ENCODE measurements around the gene GPM6B.

Gene GPM6B

DNA sequence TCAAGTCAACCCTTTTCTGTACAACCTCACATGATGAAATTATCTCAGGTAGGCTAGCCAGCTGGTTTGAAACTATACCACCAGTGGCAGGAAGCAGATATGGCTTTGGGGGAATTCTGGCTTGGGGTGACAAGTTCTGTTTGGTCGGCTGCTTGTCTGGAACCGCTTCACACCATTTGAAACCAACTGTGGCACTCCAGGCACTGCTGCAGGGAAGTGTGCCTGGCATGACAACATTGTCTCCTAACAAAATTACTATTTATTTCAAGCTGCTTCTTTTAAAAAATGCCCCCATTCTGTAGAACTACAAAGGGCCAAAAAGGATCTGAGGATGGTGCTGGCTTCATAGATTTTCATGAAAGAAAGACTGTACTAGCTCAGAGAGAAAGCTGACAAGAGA lies 37.1 kb upstream of the GPM6B start:
- TF ChIP-seq, protein P1, sequence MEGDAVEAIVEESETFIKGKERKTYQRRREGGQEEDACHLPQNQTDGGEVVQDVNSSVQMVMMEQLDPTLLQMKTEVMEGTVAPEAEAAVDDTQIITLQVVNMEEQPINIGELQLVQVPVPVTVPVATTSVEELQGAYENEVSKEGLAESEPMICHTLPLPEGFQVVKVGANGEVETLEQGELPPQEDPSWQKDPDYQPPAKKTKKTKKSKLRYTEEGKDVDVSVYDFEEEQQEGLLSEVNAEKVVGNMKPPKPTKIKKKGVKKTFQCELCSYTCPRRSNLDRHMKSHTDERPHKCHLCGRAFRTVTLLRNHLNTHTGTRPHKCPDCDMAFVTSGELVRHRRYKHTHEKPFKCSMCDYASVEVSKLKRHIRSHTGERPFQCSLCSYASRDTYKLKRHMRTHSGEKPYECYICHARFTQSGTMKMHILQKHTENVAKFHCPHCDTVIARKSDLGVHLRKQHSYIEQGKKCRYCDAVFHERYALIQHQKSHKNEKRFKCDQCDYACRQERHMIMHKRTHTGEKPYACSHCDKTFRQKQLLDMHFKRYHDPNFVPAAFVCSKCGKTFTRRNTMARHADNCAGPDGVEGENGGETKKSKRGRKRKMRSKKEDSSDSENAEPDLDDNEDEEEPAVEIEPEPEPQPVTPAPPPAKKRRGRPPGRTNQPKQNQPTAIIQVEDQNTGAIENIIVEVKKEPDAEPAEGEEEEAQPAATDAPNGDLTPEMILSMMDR (IDR thresholded peaks at IDR 0.05; ENCODE audit: low read depth, low read length, missing control alignments), result no peak
- DNase-seq (ENCODE audit: extremely low read depth, low read depth), result no peak

DNA sequence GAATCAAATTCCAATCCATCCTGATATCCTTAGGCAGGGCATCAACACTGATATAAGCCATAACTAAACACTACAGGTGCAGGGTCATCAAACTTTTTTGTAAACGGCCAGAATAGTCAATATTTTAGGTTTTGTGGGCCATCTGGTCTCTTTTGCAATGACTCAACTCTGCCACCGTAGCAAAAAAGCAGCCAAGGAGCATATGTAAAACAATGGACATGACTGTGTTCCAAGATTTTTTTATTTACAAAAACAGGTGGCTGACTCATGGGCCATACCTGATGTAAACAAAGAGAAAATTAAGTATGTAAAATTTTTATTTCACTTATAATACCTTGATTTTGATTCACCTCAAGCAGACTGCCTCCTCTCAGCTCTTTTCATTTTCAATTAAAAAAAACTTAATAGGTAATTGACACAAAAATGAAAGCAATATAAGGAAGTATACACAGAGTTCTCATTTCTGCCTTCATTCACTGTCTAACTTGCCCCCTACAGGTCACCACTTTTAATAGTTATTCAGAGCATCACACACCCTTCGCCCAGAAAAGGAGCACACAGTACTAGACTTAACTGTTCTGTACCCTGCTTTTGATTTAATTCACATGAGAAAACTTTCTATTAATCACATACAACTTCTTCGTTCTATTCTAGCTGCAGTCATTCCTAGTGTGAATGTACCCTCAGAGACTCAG lies 35.3 kb upstream of the GPM6B start:
- TF ChIP-seq, protein P1 (IDR thresholded peaks at IDR 0.05; ENCODE audit: low read depth, low read length, missing control alignments), result no peak
- H3K4me3 ChIP-seq (replicated peaks; ENCODE audit: low read depth, low read length), result no peak overlapping the region
- DNase-seq (ENCODE audit: extremely low read depth, low read depth), result no peak

More for the DNA sequence above, 37.1 kb upstream of the GPM6B start:
- H3K4me3 ChIP-seq (replicated peaks; ENCODE audit: low read depth, low read length), result no peak overlapping the region

DNA sequence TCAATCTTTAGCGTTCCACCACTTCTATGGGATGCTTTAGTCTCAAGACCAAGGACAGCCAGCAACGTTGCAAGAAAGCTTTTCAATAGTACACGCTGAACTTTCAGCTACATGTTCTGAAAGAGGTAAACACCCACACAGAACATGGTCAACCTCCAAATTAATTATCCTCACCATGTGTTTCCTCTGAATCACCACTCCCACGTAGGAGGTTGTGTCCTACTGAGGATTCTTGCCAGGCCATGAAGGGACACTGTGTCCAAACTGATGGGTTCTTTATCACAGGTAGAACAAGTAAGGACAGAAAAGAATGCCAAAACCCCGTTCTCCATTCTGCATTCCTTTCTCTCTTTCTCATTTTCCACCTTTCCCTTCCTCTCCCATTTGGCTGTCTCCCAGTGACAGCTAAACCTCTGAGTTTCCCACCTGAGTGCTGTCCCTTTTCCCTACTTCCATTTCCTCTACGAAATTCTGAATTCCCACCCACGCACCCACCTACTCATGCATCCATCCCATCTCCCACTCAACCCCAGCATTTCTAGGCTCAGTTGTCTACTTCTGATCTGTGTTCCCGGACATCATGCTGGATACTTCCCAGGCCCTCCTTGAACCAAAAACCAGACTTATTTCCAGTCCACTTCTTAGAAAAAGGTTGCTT lies 29.0 kb upstream of the GPM6B start:
- no peak for DNase-seq (ENCODE audit: extremely low read depth, low read depth)
- TF ChIP-seq, protein P1 (IDR thresholded peaks at IDR 0.05; ENCODE audit: low read depth, low read length, missing control alignments), result no peak

DNA sequence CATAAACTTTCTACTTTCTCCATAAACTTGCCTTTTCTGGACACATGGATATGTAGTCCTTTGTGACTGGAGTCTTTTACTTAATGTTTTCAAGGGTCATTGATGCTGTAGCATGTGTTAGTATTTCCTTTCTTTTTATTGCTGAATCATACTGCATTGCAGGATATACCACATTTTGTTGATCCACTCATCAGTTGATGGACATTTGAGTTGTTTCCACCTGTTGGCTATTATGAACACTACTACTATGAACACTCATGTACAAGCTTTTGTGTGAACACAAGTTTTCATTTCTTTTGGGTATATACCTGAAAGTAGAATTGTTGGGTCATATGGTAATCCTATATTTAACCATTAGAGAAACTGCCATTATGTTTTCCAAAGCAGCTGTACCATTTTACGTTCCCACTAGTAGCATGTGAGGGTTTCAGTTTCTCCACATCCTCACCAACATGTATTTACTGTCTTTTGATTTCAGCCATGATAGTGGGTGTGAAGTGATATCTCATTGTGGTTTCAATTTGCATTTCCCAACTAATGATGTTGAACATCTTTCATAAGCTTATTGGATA lies 26.3 kb upstream of the GPM6B start:
- no peak overlapping the region for H3K4me3 ChIP-seq (replicated peaks; ENCODE audit: low read depth, low read length)
- TF ChIP-seq, protein P1 (IDR thresholded peaks at IDR 0.05; ENCODE audit: low read depth, low read length, missing control alignments), result no peak
- no peak for DNase-seq (ENCODE audit: extremely low read depth, low read depth)

More for the DNA sequence above, 29.0 kb upstream of the GPM6B start:
- H3K4me3 ChIP-seq (replicated peaks; ENCODE audit: low read depth, low read length), result no peak overlapping the region

DNA sequence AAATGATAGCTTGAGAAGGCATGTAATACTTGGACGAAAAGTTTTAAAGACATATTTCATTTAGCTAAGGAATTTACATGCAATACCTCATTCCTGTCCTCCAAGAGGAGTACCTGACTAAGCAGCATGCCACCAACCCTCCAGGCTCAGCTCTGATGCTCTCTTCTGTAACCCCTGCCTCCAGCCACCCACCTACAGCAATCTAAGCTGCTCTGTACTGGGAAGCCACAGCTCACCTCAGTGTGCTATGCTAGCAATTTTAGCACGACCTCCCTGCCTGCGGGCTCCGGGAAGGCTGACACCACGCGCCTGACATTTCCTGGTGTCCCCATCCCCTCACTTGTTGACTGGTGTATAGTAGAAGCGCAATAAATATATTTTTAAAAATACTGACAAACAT lies 23.2 kb upstream of the GPM6B start:
- TF ChIP-seq, protein P1 (IDR thresholded peaks at IDR 0.05; ENCODE audit: low read depth, low read length, missing control alignments), result no peak
- no peak for DNase-seq (ENCODE audit: extremely low read depth, low read depth)
- no peak overlapping the region for H3K4me3 ChIP-seq (replicated peaks; ENCODE audit: low read depth, low read length)

DNA sequence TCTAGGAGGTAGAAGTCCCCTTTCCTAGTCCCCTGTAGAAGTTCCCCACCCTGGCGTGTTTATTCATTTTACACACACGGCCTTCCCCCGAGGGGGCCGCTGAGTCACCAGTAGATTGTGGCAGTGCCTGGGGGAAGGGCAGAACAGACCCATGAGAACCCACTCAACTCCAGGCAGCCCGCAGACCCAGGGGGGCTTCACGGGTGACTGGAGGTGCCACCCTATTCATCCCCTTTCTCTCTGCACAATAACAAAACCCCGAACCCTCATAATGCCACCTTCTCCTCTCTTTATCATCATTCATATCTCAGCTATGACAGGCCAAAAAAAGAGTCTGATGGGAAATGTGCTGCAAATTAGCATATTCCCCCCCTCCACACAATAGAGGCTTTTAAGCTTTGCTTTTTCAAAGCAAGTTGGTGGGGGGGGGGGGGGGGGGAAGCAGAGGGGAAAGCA lies 20.4 kb upstream of the GPM6B start:
- no peak overlapping the region for H3K4me3 ChIP-seq (replicated peaks; ENCODE audit: low read depth, low read length)
- TF ChIP-seq, protein P1 (IDR thresholded peaks at IDR 0.05; ENCODE audit: low read depth, low read length, missing control alignments), result no peak
- DNase-seq (ENCODE audit: extremely low read depth, low read depth), result no peak

Data from HFF-Myc (cell line).